Ovary (tissue), 9 donors: ENCODE measurements around the gene ARHGEF19. TPM values are rescaled to one million over a fixed set of nuclear protein-coding genes. Genes with fewer than 3 reads are reported as not detected.
A peak's percentile ranks its signal among the peaks of the same experiment; 100 is the strongest.

Experiments used
- DNase-seq, 5 donors: peaks; one replicate each; pipeline ENCODE4 v3.0.0-alpha.2; 2019 to 2020
- H3K27ac ChIP-seq, 2 donors: fragments of 200-600 bp; one replicate each; pipeline versions ENCODE4 v1.5.1 to v1.8.0; 2019 to 2022
- H3K27me3 ChIP-seq: fragments of 200-600 bp; one replicate; pipeline ENCODE4 v1.8.0; 2022
- H3K36me3 ChIP-seq: fragments of 200-600 bp; sonication (generic); one replicate; pipeline ENCODE4 v1.5.1; 2019
- H3K4me1 ChIP-seq: one replicate; pipeline ENCODE4 v1.8.1; 2013; ENCODE audit warnings: mild to moderate bottlenecking, moderate library complexity; ENCODE audit not compliant: insufficient read depth
- H3K4me3 ChIP-seq: fragments of 200-600 bp; sonication (generic); one replicate; pipeline ENCODE4 v1.5.1; 2017
- H3K9me3 ChIP-seq, 2 donors: fragments of 200-600 bp in 1 of 2; sonication (generic) in 1 of 2; one replicate each; pipeline versions ENCODE4 v1.5.1 to v1.8.1; 2013 to 2019; ENCODE audit warnings: mild to moderate bottlenecking in 1 of 2, moderate library complexity in 1 of 2
- EP300 ChIP-seq: sonication (generic); formaldehyde crosslinking; IDR thresholded peaks from one replicate; pipeline ENCODE4 v1.6.1; 2017; ENCODE audit warnings: antibody characterized with exemption
- POLR2A ChIP-seq: fragments of 450-650 bp; IDR thresholded peaks from one replicate; pipeline ENCODE4 v1.6.1; 2017; ENCODE audit warnings: antibody characterized with exemption, mild to moderate bottlenecking, moderate library complexity
- WGBS, 3 donors: extraction: QIAGEN DNeasy Blood & Tissue Kit in 1 of 3; methylation state at CpG; one replicate each; pipeline versions ENCODE4 v1.1.5 to v1.1.7; 2013 to 2017; 5-methylcytosine and 5-hydroxymethylcytosine counted together
- intact Hi-C, 4 donors: fragments of 100-400 bp; cut with DNase I; formaldehyde crosslinking; loops; one replicate each; pipeline versions ENCODE4 v1.11.0 to v1.15.1; 2022 to 2023
- polyA plus RNA-seq, 2 donors: library from polyadenylated mRNA; stranded (reverse); fragments of 200-250 nt in 1 of 2; fragments of 350-450 nt in 1 of 2; fragmentation: Illumina TruSeq in 1 of 2; extraction: RNeasy Lipid Tissue Mini Kit (QIAGEN cat#74804) in 1 of 2; gene quantifications; one replicate each; pipeline ENCODE4 v1.2.3, GENCODE V29; 2013 to 2014
- total RNA-seq, 7 donors: library from RNA; depleted of rRNA in 2 of 7; stranded (reverse); fragments of >200 nt in 2 of 7; fragmentation: NEBNext Ultra II Directional in 3 of 7; extraction: Animal tissue kit (Norgen Biotek cat#: 25700) in 3 of 7; gene quantifications; one replicate each; pipeline versions ENCODE4 v1.1.0 to v1.2.4, GENCODE V29; 2016 to 2023
- TF ChIP-seq, protein P1 (sequence below), 3 donors: fragments of 450-650 bp in 2 of 3; fragments of 200-600 bp in 1 of 3; IDR thresholded peaks; one replicate each; pipeline versions ENCODE4 v1.5.1 to v1.8.0; 2016 to 2022; ENCODE audit warnings: antibody characterized with exemption in 3 of 3, mild to moderate bottlenecking in 1 of 3
- donor health status: DM: no; HTN: no; CAD: no; lungs with moderate emphysema.
- donor health status: DM: no; HTN: no; CAD: no.
- donor health status: Bipolar disorder and iron deficiency.
- donor health status: DM: yes; HTN: yes; CAD: no.
- donor health status: DM: no; HTN: no; CAD: no.
- donor health status: DM: yes; HTN: yes; CAD: no.

ARHGEF19 gene
- total and polyA plus RNA-seq, 9 donors, result 2.3 to 30.4 (median 14.6) TPM

DNA sequence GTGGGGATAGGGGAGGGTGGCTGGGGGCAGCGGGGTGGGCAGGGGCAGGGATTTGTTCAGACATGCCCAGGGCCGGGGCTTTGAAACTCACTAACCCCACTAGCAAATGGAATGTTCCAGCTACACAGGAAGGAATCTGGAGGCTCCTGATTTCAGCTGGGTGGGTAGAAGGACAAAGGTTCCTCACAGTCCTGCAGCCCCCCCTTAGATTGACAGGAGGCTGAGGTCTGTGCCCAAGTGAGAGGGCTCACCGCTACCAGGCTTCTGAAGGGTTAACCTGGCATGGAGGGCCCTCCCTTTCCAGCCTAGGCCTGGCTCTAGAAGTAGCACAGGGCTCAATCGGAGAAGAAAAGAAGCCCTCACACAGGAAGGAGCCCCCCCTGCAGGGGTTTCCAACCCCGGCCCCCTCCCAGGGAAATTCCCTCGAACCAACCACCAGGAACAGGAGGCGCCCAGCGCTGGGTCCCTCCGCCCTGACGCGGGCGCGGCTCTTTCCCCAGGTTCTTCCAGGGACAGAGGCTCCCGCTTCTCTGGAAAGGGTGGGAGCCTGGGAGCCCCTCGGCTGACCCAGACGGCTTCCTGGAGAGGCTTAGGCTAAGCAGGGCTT lies 59.9 kb downstream of the ARHGEF19 start:
- Histone ChIP-seq H3K27ac (no peak overlapping the region), H3K4me1 (peaks cover 11% of the 10 kb centered on the region), H3K27me3 (no peaks in the 10 kb centered on the region), H3K36me3 (no peaks in the 10 kb centered on the region), H3K9me3 (no peaks in the 10 kb centered on the region), H3K4me3 (peak overlapping the region; percentile 15)
- WGBS, 3 donors, result 82 to 85% (median 83%) methylated on average over 15 to 16 of the region's 16 CpGs
- intact Hi-C loops, result loop anchor here in 1 of 4 donors (5.0 kb wide), 1 partner anchor 35 kb away; no protein-coding TSS in a partner anchor
- no peak for DNase-seq
- TF ChIP-seq POLR2A, result no peak
- TF ChIP-seq EP300, result no peak
- TF ChIP-seq, protein P1, sequence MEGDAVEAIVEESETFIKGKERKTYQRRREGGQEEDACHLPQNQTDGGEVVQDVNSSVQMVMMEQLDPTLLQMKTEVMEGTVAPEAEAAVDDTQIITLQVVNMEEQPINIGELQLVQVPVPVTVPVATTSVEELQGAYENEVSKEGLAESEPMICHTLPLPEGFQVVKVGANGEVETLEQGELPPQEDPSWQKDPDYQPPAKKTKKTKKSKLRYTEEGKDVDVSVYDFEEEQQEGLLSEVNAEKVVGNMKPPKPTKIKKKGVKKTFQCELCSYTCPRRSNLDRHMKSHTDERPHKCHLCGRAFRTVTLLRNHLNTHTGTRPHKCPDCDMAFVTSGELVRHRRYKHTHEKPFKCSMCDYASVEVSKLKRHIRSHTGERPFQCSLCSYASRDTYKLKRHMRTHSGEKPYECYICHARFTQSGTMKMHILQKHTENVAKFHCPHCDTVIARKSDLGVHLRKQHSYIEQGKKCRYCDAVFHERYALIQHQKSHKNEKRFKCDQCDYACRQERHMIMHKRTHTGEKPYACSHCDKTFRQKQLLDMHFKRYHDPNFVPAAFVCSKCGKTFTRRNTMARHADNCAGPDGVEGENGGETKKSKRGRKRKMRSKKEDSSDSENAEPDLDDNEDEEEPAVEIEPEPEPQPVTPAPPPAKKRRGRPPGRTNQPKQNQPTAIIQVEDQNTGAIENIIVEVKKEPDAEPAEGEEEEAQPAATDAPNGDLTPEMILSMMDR (IDR thresholded peaks at IDR 0.05), result no peak

DNA sequence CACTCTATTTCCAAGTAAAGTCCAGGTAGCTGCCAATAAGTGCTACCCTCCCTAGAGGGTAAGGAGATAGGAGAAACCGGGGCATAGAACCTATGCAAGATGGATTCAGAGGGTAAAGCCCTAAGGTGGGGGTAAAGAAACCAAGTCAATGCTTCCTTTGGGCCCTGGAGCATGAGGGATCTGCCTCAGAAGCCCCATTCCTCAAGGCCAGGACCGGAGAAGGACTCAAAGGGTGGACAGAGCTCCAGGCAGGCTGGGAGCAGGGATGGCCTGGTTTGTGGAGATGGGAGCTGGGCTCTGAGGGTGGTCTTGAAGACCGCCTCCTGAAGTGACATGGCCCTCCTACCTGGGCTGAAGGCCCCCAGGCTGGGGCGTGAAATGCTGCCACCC lies 60.5 kb downstream of the ARHGEF19 start:
- no peak for DNase-seq
- 83 to 91% (median 89%) methylated on average over 4 of the region's 4 CpGs for WGBS, 3 donors
- no peak overlapping the region for H3K4me3 ChIP-seq
- H3K36me3 ChIP-seq, result no peaks in the 10 kb centered on the region
- no peak overlapping the region for H3K27ac ChIP-seq
- peaks cover 11% of the 10 kb centered on the region for H3K4me1 ChIP-seq
- no peaks in the 10 kb centered on the region for H3K27me3 ChIP-seq
- intact Hi-C loops, result loop anchor here in 1 of 4 donors (5.0 kb wide), 1 partner anchor 35 kb away; no protein-coding TSS in a partner anchor
- TF ChIP-seq POLR2A (no peak), EP300 (no peak)
- TF ChIP-seq, protein P1 (IDR thresholded peaks at IDR 0.05), result no peak
- no peaks in the 10 kb centered on the region for H3K9me3 ChIP-seq

- H3K27me3 ChIP-seq, result no peaks in the 10 kb centered on the region
- peaks cover 16% of the 10 kb centered on the region for H3K4me1 ChIP-seq
- no peaks in the 10 kb centered on the region for H3K36me3 ChIP-seq
- TF ChIP-seq, protein P1 (IDR thresholded peaks at IDR 0.05), result no peak
- TF ChIP-seq POLR2A (no peak), EP300 (no peak)
- no peak for DNase-seq
- H3K9me3 ChIP-seq, result no peaks in the 10 kb centered on the region
- H3K4me3 ChIP-seq, result no peak overlapping the region
- WGBS, 3 donors, result 81 to 87% (median 83%) methylated on average over 8 to 9 of the region's 9 CpGs
- intact Hi-C loops, result loop anchor here in 1 of 4 donors (5.0 kb wide), 1 partner anchor 36 kb away; no protein-coding TSS in a partner anchor
- H3K27ac ChIP-seq, result no peak overlapping the region
These were observed 61.1 kb downstream of the ARHGEF19 start for GRCh38 chr1:16151196-16151994.

DNA sequence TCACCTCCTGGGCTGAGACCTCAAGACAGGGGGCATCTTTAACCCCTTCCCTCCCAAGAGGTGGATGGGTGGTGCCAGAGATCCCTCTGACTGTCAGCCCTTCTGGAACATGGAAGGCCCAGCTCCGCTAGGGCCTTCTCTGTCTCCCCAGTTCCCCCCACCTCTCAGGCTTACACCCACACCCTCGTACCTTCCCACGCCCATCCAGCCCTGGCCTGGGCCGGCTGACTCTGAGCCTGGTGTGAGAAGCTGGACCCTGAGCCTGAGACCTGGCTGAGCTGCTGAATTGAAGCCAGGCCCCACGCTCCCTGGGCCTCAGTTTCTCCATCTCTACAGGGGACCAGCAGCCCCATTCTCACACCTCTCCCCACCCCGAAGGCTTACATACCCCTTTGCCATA lies 61.9 kb downstream of the ARHGEF19 start:
- H3K36me3 ChIP-seq, result no peaks in the 10 kb centered on the region
- no peak for TF ChIP-seq POLR2A
- WGBS, 3 donors, result 83 to 93% (median 85%) methylated on average over 6 of the region's 6 CpGs
- intact Hi-C loops, result loop anchor here in 1 of 4 donors (5.0 kb wide), 1 partner anchor 37 kb away; no protein-coding TSS in a partner anchor
- peaks cover 16% of the 10 kb centered on the region for H3K4me1 ChIP-seq
- no peak overlapping the region for H3K4me3 ChIP-seq
- H3K9me3 ChIP-seq, result no peaks in the 10 kb centered on the region
- H3K27ac ChIP-seq, result no peak overlapping the region
- no peaks in the 10 kb centered on the region for H3K27me3 ChIP-seq
- DNase-seq, result no peak
